Adipocyte (in vitro differentiated cells): ENCODE results near the gene SLC7A11.
A peak's percentile ranks its signal among the peaks of the same experiment; 100 is the strongest.
"Not testable (repeated sequence)": the region's sequence is repeated elsewhere in the genome, so short reads cannot be mapped to it uniquely, and the experiment has no call there.

Experiments used
- DNase-seq: peaks from one replicate; pipeline ENCODE4 v3.0.0-alpha.2; 2015; ENCODE audit warnings: low read depth
- H3K27me3 ChIP-seq: replicated peaks from 2 replicates; pipeline ENCODE4 v1.7.0; 2013; ENCODE audit warnings: mild to moderate bottlenecking, low read length, moderate library complexity; ENCODE audit not compliant: control insufficient read depth, insufficient read depth
- H3K36me3 ChIP-seq: 2 replicates; pipeline ENCODE4 v1.7.0; 2013; ENCODE audit warnings: low read length, mild to moderate bottlenecking, moderate library complexity; ENCODE audit not compliant: control insufficient read depth, insufficient read depth, severe bottlenecking
- H3K4me1 ChIP-seq: 2 replicates; pipeline ENCODE4 v1.7.0; 2013; ENCODE audit warnings: mild to moderate bottlenecking, low read length, moderate library complexity; ENCODE audit not compliant: control insufficient read depth, insufficient read depth
- H3K4me3 ChIP-seq: 2 replicates; pipeline ENCODE4 v1.7.0; 2013; ENCODE audit warnings: mild to moderate bottlenecking, low read length, moderate library complexity
- H3K9ac ChIP-seq: 2 replicates; pipeline ENCODE4 v1.7.0; 2013; ENCODE audit warnings: mild to moderate bottlenecking, low read length, moderate library complexity
- H3K9me3 ChIP-seq: 2 replicates; pipeline ENCODE4 v1.7.0; 2013; ENCODE audit warnings: mild to moderate bottlenecking, low read length, moderate library complexity; ENCODE audit not compliant: control insufficient read depth

The SLC7A11 gene

GRCh38 chr4:138229160-138229559, 13.0 kb downstream of the SLC7A11 start:
- no peaks in the 10 kb centered on the region for H3K9me3 ChIP-seq
- H3K27me3 ChIP-seq, result no peaks in the 10 kb centered on the region
- no peak overlapping the region for H3K4me3 ChIP-seq
- no peak for DNase-seq
- peaks cover 18% of the 10 kb centered on the region for H3K36me3 ChIP-seq
- H3K9ac ChIP-seq, result no peak overlapping the region
- H3K4me1 ChIP-seq, result no peaks in the 10 kb centered on the region

DNA sequence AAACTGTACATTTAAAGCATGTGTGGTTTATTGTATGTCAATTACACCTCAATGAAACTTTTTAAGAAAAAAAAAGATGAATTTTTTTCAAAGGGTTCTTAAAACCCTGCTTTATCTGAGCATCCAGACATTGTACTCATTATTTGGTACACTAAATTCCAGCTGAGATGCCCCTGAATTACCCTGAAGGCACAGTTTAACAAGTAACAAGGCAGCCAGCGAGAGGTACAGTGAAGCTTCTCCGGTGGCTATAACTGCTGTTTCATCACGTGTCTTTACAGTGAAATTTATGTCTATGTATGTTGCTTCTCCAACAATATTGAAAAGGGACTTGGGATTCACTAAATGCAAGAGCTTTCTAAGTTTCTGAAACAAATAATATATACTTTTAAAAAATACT, 15.8 kb downstream of the SLC7A11 start:
- Histone ChIP-seq H3K9ac (no peak overlapping the region), H3K36me3 (peaks cover 18% of the 10 kb centered on the region), H3K9me3 (no peaks in the 10 kb centered on the region), H3K4me1 (peaks cover 5% of the 10 kb centered on the region), H3K4me3 (no peak overlapping the region), H3K27me3 (no peaks in the 10 kb centered on the region)
- no peak for DNase-seq

- Histone ChIP-seq H3K9ac (no peak overlapping the region), H3K27me3 (no peaks in the 10 kb centered on the region), H3K9me3 (no peaks in the 10 kb centered on the region), H3K36me3 (peaks cover 14% of the 10 kb centered on the region), H3K4me1 (peaks cover 5% of the 10 kb centered on the region), H3K4me3 (no peak overlapping the region)
- DNase-seq, result peak; percentile 42
Observed at GRCh38 chr4:138225477-138225876, 16.7 kb downstream of the SLC7A11 start.

DNA sequence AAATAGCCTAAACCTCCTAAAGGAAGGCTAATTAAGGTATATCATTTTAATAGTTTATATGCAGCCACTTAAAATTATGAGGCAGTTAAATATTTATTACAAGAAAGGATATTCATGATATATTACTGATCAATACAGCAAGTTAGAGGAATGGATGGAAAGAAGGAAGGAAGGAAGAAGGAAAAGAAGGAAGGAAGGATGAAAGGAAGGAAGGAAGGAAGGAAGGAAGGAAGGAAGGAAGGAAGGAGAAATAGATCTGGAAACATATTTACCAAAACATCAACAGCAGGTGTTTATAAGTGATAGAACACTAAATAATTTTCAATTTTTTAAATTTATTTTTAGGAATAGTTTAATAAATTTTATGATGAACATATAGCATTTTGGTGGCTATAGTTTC, 17.5 kb downstream of the SLC7A11 start:
- no peaks in the 10 kb centered on the region for H3K27me3 ChIP-seq
- H3K9me3 ChIP-seq, result no peaks in the 10 kb centered on the region
- no peak for DNase-seq
- H3K36me3 ChIP-seq, result peaks cover 14% of the 10 kb centered on the region
- no peak overlapping the region for H3K9ac ChIP-seq
- peaks cover 5% of the 10 kb centered on the region for H3K4me1 ChIP-seq
- H3K4me3 ChIP-seq, result no peak overlapping the region

- H3K9ac ChIP-seq, result no peak overlapping the region
- H3K4me3 ChIP-seq, result no peak overlapping the region
- H3K9me3 ChIP-seq, result no peaks in the 10 kb centered on the region
- no peaks in the 10 kb centered on the region for H3K27me3 ChIP-seq
- H3K36me3 ChIP-seq, result peaks cover 22% of the 10 kb centered on the region
- peaks cover 5% of the 10 kb centered on the region for H3K4me1 ChIP-seq
- DNase-seq, result no peak
Observed at GRCh38 chr4:138223231-138223910, 18.8 kb downstream of the SLC7A11 start.

GRCh38 chr4:138222046-138222445, 20.1 kb downstream of the SLC7A11 start:
- H3K9ac ChIP-seq, result no peak overlapping the region
- H3K27me3 ChIP-seq, result no peaks in the 10 kb centered on the region
- DNase-seq, result peak; percentile 83
- H3K4me1 ChIP-seq, result peaks cover 5% of the 10 kb centered on the region
- H3K9me3 ChIP-seq, result no peaks in the 10 kb centered on the region
- peaks cover 25% of the 10 kb centered on the region for H3K36me3 ChIP-seq
- H3K4me3 ChIP-seq, result no peak overlapping the region

DNA sequence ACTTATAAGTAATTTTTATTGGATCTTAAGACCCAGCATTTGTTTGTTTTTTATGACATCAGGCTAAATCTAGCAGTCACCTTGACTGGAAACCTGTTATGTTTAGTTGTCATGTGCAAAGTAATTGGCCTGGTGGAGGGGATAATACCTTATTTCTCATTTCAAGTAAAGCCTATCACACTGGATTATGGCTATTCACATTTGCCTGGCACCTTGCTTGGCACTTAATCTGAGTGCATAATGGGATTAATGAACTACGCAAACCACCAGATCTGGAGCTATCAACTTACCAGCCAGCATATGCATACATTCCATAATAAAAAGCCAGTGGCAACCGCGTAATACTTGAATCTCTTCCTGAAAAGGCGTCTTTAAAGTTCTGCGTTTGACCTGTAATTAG, 23.2 kb downstream of the SLC7A11 start:
- Histone ChIP-seq H3K4me3 (no peak overlapping the region), H3K36me3 (peaks cover 25% of the 10 kb centered on the region), H3K9me3 (no peaks in the 10 kb centered on the region), H3K4me1 (peaks cover 5% of the 10 kb centered on the region), H3K27me3 (no peaks in the 10 kb centered on the region), H3K9ac (no peak overlapping the region)
- DNase-seq, result no peak

- DNase-seq, result no peak
- Histone ChIP-seq H3K9ac (no peak overlapping the region), H3K4me3 (no peak overlapping the region), H3K36me3 (peaks cover 33% of the 10 kb centered on the region), H3K9me3 (no peaks in the 10 kb centered on the region), H3K27me3 (no peaks in the 10 kb centered on the region), H3K4me1 (peaks cover 5% of the 10 kb centered on the region)
Observed at GRCh38 chr4:138217567-138217966, 24.6 kb downstream of the SLC7A11 start.

DNA sequence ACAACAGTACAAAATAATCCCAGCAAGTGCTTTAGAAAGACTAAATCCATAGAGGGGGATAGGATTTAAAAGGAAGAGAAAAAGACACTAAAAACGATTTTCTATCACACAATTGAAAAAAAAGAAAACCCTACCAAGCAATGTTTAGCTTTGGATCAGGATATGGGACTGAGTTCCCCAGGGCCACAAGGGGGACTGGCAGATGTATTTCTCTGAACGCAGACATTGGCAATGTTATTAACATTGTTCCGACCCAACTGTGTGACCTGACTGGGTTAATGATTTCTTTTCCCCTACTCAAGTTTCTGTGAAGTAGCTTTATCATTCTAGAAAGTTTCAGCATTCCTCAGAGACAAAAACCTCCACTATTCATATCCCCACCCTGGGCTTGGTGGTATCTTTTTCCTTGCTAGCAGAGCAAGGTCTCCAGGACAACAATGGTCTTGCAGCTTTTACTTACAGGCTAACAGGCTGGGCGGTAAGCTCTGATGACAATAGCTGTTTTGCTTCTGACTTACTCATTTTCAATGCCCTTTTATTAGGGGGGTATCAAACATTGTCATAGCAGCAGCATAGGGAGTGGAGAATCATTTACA, 25.8 kb downstream of the SLC7A11 start:
- no peaks in the 10 kb centered on the region for H3K27me3 ChIP-seq
- no peaks in the 10 kb centered on the region for H3K4me1 ChIP-seq
- H3K4me3 ChIP-seq, result no peak overlapping the region
- H3K9me3 ChIP-seq, result no peaks in the 10 kb centered on the region
- DNase-seq, result no peak
- H3K36me3 ChIP-seq, result peaks cover 45% of the 10 kb centered on the region
- no peak overlapping the region for H3K9ac ChIP-seq

GRCh38 chr4:138210576-138210975, 31.6 kb downstream of the SLC7A11 start:
- peaks cover 27% of the 10 kb centered on the region for H3K36me3 ChIP-seq
- DNase-seq, result peak; percentile 36
- not testable (repeated sequence) for H3K27me3 ChIP-seq

GRCh38 chr4:138209094-138209493, 33.1 kb downstream of the SLC7A11 start:
- Histone ChIP-seq H3K9ac (no peak overlapping the region), H3K36me3 (peaks cover 27% of the 10 kb centered on the region), H3K4me3 (no peak overlapping the region), H3K4me1 (no peaks in the 10 kb centered on the region), H3K9me3 (no peaks in the 10 kb centered on the region), H3K27me3 (no peaks in the 10 kb centered on the region)
- no peak for DNase-seq

More at GRCh38 chr4:138210576-138210975, 31.6 kb downstream of the SLC7A11 start:
- H3K4me3 ChIP-seq, H3K9me3 ChIP-seq, H3K4me1 ChIP-seq, H3K9ac ChIP-seq: not testable (repeated sequence)
